ENCODE results near the gene ZNF497.
A peak's percentile ranks its signal among the peaks of the same experiment; 100 is the strongest.

The ZNF497 gene

DNA sequence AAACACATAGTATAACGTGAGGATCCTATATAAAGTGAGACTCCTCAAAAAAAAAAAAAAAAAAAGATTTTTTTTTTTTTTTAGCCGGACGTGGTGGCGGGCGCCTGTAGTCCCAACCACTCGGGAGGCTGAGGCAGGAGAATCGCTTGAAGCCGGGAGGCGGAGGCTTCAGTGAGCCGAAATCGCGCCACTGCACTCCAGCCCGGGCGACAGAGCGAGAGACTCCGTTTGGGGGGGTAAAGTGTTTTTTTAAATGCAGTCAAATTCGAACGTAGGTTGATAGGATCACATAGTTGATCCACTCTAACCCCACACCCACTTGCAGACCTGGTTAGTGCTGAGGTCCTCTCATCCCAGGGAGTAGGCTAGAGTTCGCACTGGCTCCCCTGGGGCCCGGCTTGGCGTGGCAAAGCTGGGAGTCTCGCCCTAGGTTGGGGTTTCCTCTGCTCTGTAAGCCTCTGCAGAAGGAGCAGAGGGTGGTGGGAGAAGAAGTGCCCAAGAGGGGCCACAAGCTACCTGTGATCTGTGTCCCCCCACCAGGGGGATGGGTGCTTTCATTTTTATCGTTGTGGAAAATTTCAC is 39.4 kb upstream of the ZNF497 start:
- peaks cover 3% of the 10 kb centered on the region; the same call in 1 of the 2 replicates for H3K4me1 ChIP-seq
- TF ChIP-seq, protein P1, sequence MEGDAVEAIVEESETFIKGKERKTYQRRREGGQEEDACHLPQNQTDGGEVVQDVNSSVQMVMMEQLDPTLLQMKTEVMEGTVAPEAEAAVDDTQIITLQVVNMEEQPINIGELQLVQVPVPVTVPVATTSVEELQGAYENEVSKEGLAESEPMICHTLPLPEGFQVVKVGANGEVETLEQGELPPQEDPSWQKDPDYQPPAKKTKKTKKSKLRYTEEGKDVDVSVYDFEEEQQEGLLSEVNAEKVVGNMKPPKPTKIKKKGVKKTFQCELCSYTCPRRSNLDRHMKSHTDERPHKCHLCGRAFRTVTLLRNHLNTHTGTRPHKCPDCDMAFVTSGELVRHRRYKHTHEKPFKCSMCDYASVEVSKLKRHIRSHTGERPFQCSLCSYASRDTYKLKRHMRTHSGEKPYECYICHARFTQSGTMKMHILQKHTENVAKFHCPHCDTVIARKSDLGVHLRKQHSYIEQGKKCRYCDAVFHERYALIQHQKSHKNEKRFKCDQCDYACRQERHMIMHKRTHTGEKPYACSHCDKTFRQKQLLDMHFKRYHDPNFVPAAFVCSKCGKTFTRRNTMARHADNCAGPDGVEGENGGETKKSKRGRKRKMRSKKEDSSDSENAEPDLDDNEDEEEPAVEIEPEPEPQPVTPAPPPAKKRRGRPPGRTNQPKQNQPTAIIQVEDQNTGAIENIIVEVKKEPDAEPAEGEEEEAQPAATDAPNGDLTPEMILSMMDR (IDR thresholded peaks at IDR 0.05; ENCODE audit: low read depth, low read length): no peak
- no peak for DNase-seq
- no peaks in the 10 kb centered on the region for H3K27me3 ChIP-seq
- no peaks in the 10 kb centered on the region for H3K36me3 ChIP-seq
- no peaks in the 10 kb centered on the region for H3K9me3 ChIP-seq
- peak overlapping the region; percentile 81 for H3K4me3 ChIP-seq (ENCODE audit: low read depth, low read length)

DNA sequence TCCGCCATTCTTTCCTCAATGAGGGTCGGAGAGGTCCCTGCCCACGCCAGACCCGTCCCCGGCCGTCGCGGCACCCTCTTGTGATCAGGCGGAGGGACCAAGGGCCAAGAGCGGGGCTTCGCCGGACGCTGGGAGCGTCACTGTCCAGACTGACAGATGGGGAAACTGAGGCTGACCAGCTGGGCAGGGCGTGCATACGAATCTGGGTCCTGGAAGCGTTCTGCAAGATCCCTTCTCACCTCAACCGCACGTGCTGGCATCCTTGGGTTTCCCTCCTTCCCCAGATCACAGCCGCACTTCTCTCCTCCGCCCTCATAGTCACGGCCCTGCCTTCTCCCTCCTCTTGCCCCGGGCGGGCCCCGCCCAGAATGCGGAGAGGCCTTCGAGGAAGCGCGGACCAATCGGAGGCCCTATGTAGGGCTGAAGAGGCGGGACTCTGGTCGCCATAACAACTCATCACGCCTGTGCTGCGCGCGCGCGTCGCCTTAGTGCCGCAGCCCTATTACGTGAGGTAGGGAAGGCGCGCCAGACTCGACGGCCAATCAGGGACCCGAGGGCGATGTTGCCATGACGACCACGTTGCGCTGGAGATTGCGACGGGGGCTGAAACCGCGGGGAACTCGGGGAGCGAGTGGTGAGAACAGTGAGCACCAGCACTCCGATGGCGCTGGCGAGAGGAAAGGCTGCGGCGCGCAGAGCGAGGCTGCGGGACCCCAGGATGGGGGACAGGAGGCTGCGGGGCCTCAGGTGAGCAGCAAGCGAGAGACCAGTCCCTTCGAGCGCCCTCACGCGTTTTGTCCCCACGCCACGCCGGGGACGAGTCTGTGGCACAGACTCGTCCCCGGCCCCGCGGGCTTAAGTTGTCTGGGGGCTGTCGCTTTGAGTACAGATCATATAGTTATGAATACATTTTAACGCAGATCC is 38.6 kb upstream of the ZNF497 start:
- Histone ChIP-seq H3K27me3 (no peaks in the 10 kb centered on the region), H3K36me3 (no peaks in the 10 kb centered on the region), H3K9me3 (no peaks in the 10 kb centered on the region), H3K4me3 (ENCODE audit: low read depth, low read length) (peak overlapping the region; percentile 81), H3K4me1 (peaks cover 3% of the 10 kb centered on the region; the same call in 1 of the 2 replicates)
- TF ChIP-seq, protein P1 (IDR thresholded peaks at IDR 0.05; ENCODE audit: low read depth, low read length): no peak
- peak; percentile 99 for DNase-seq

DNA sequence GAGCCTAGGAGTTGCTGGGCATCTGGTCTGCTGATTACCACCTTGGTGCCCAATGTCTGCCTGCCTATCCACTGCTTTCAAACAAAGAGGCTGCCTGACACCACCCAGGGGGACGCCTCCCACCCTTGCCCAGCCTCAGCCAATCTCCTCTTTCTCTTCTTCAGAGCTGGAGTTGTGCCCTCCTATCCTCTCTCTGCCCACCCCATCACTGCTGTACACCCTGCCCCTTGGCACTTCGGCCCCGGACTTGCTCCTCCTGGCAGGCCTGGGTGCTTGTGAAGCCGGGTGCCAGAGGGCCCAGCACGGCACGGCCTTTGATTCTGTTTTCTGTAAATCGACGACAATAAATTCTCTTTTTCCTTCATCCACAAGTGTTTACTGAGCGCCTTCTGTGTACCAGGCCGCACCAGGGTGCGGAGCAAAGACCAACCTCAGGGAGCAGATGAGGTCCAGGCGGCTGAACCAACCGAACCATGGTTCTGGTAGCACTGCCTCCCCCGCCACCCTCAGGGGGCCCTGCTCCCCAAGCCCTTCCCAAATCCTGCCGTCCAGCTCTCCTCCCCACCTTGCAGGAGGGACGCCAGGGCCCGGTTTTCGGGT is 37.9 kb upstream of the ZNF497 start:
- peaks cover 7% of the 10 kb centered on the region for H3K36me3 ChIP-seq
- H3K4me3 ChIP-seq (ENCODE audit: low read depth, low read length): peak overlapping the region; percentile 44
- no peaks in the 10 kb centered on the region; the same call in 1 of the 2 replicates for H3K27me3 ChIP-seq
- peaks cover 3% of the 10 kb centered on the region; the same call in 1 of the 2 replicates for H3K4me1 ChIP-seq
- no peaks in the 10 kb centered on the region for H3K9me3 ChIP-seq
- TF ChIP-seq, protein P1 (IDR thresholded peaks at IDR 0.05; ENCODE audit: low read depth, low read length): no peak
- no peak for DNase-seq

DNA sequence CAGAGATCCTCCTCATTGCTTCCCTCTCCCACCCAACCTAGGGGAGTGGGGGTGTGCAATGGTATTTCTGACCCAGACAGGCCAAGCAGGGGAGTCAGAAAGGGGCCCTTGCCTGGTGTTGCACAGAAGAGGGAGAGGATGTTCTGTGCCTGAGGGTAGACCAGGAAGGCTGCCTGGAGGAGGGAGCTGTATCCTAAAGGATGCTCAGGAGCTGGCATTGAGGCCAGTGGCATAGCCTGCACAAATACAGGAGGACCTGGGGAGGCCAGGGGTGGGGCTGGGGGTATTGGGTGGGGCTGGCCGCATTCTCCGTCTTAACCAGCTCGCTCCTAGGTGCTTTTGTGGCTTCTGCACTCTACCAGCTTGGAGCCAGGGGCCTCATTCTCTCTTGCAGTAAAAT is 37.4 kb upstream of the ZNF497 start:
- peaks cover 12% of the 10 kb centered on the region for H3K36me3 ChIP-seq
- TF ChIP-seq, protein P1 (IDR thresholded peaks at IDR 0.05; ENCODE audit: low read depth, low read length): no peak
- DNase-seq: no peak
- H3K9me3 ChIP-seq: no peaks in the 10 kb centered on the region
- H3K4me1 ChIP-seq: peaks cover 3% of the 10 kb centered on the region; the same call in 1 of the 2 replicates
- no peak overlapping the region for H3K4me3 ChIP-seq (ENCODE audit: low read depth, low read length)
- H3K27me3 ChIP-seq: no peaks in the 10 kb centered on the region; the same call in 1 of the 2 replicates

DNA sequence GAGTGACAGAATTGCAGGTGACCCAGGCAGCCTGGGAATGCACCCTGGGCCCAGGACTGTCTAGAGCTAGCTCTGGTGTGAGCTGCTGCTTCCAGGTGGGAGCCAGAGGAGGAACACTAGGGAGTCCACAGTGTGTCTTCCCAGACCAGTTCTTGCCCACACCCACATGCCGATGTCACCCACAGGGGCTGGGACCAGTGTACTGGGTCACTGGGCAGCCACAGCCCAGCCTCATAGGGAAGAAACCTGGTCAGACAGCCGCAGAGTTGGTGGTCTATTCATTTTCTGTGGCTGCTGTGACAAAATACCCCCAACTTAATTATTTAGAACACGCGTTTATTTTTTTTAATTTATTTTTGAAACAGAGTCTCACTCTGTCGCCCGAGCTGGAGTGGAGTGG is 36.0 kb upstream of the ZNF497 start:
- H3K36me3 ChIP-seq: peaks cover 26% of the 10 kb centered on the region
- H3K27me3 ChIP-seq: no peaks in the 10 kb centered on the region; the same call in 1 of the 2 replicates
- no peak overlapping the region for H3K4me3 ChIP-seq (ENCODE audit: low read depth, low read length)
- H3K9me3 ChIP-seq: no peaks in the 10 kb centered on the region
- peaks cover 3% of the 10 kb centered on the region; the same call in 1 of the 2 replicates for H3K4me1 ChIP-seq
- no peak for DNase-seq
- TF ChIP-seq, protein P1 (IDR thresholded peaks at IDR 0.05; ENCODE audit: low read depth, low read length): no peak

Measured in BE2C (cell line).